Cardiac muscle cell (in vitro differentiated cells and primary cell): Measurements from ENCODE around the gene MEMO1. TPM values are rescaled to one million over a fixed set of nuclear protein-coding genes. Genes with fewer than 3 reads are reported as not detected.
A peak's percentile ranks its signal among the peaks of the same experiment; 100 is the strongest.
"Not testable (repeated sequence)": the region's sequence is repeated elsewhere in the genome, so short reads cannot be mapped to it uniquely, and the experiment has no call there.

Source experiments
- DNase-seq, 2 donors: peaks; one replicate each; pipeline versions ENCODE4 v3.0.0 to v3.0.0-alpha.2; 2010 to 2017; ENCODE audit warnings: low read depth in 1 of 2, low spot score in 1 of 2
- H3K27ac ChIP-seq: fragments of 200-600 bp; sonication (generic); 2 replicates; pipeline ENCODE4 v1.5.1; 2016
- H3K27me3 ChIP-seq: fragments of 200-600 bp; sonication (generic); 2 replicates; pipeline ENCODE4 v1.6.0; 2016; ENCODE audit warnings: control low read depth
- H3K36me3 ChIP-seq: fragments of 200-600 bp; sonication (generic); 2 replicates; pipeline ENCODE4 v1.5.1; 2016; ENCODE audit warnings: control low read depth
- H3K4me1 ChIP-seq: fragments of 200-600 bp; sonication (generic); 2 replicates; pipeline ENCODE4 v1.8.1; 2017; ENCODE audit warnings: low read depth, mild to moderate bottlenecking, mixed run types
- H3K4me3 ChIP-seq: fragments of 200-600 bp; sonication (generic); 2 replicates; pipeline ENCODE4 v1.5.1; 2016; ENCODE audit warnings: mild to moderate bottlenecking
- H3K9me3 ChIP-seq: fragments of 200-600 bp; sonication (generic); 2 replicates; pipeline ENCODE4 v1.5.1; 2017; ENCODE audit warnings: low read depth, mild to moderate bottlenecking, control low read depth
- polyA plus RNA-seq: library from polyadenylated mRNA; unstranded; fragments of >200 nt; fragmentation: Nextera tagmentation; extraction: Ambion mirVana; gene quantifications from 2 replicates; pipeline ENCODE4 v1.2.1, GENCODE V29; 2016
- total RNA-seq: library from RNA; depleted of rRNA; stranded (reverse); fragments of >200 nt; gene quantifications from 2 replicates; pipeline ENCODE4 v1.2.3, GENCODE V29; 2016
- TF ChIP-seq, protein P1 (sequence below): IDR thresholded peaks from 2 replicates; pipeline ENCODE4 v1.5.1; 2012; ENCODE audit warnings: low read depth, mild to moderate bottlenecking, low read length

The MEMO1 gene
- total and polyA plus RNA-seq, 2 experiments from 2014 or later = 28.3 to 34.8 TPM

DNA sequence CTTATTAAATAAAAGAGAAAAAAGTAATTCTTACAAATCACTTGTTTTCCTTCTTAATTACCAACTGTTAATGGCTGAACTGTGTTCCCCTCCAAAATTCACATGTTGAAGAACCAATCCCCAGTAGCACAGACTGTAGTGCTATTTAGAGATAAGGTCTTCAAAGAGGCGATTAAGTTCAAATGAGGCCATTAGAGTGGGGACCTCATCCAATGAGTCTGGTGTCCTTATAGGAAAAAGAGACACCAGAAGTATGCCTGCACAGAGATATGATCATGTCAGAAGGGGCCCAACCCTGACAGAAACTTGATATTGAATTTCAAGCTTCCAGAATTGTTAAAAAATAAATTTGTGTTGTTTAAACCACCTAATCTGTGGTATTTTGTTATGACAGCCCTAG lies 89.8 kb downstream of the MEMO1 start:
- Histone ChIP-seq H3K9me3 (no peaks in the 10 kb centered on the region), H3K4me1 (peaks cover 39% of the 10 kb centered on the region), H3K27ac (peak overlapping the region; percentile 32), H3K36me3 (peaks cover 7% of the 10 kb centered on the region), H3K27me3 (no peaks in the 10 kb centered on the region), H3K4me3 (no peak overlapping the region)
- TF ChIP-seq, protein P1, sequence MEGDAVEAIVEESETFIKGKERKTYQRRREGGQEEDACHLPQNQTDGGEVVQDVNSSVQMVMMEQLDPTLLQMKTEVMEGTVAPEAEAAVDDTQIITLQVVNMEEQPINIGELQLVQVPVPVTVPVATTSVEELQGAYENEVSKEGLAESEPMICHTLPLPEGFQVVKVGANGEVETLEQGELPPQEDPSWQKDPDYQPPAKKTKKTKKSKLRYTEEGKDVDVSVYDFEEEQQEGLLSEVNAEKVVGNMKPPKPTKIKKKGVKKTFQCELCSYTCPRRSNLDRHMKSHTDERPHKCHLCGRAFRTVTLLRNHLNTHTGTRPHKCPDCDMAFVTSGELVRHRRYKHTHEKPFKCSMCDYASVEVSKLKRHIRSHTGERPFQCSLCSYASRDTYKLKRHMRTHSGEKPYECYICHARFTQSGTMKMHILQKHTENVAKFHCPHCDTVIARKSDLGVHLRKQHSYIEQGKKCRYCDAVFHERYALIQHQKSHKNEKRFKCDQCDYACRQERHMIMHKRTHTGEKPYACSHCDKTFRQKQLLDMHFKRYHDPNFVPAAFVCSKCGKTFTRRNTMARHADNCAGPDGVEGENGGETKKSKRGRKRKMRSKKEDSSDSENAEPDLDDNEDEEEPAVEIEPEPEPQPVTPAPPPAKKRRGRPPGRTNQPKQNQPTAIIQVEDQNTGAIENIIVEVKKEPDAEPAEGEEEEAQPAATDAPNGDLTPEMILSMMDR = no peak
- DNase-seq = no peak

DNA sequence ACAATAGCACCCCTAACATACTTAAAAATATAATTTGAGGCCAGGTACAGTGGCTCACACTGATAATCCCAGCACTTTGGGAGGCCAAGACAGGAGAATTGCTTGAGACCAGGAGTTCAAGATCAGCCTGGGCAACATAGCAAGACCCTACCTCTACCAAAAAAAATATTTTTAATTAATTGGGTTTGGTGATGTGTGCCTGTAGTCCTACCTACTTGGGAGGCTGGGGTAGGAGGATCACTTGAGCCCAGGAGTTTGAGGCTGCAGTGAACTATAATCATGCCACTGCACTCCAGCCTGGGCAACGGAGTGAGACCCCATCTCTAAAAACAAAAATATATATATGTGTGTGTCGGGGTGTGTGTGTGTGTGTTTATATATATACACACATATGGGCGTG lies 91.3 kb downstream of the MEMO1 start:
- TF ChIP-seq, protein P1 = no peak
- Histone ChIP-seq H3K4me1 (peaks cover 39% of the 10 kb centered on the region), H3K27me3 (no peaks in the 10 kb centered on the region), H3K4me3 (no peak overlapping the region), H3K36me3 (peaks cover 7% of the 10 kb centered on the region), H3K27ac (no peak overlapping the region), H3K9me3 (no peaks in the 10 kb centered on the region)
- DNase-seq = no peak

- H3K27ac ChIP-seq = no peak overlapping the region
- no peak for DNase-seq
- H3K27me3 ChIP-seq = no peaks in the 10 kb centered on the region
- TF ChIP-seq, protein P1 = no peak
- H3K36me3 ChIP-seq = peaks cover 8% of the 10 kb centered on the region
- no peaks in the 10 kb centered on the region for H3K4me1 ChIP-seq
- no peak overlapping the region for H3K4me3 ChIP-seq
- no peaks in the 10 kb centered on the region for H3K9me3 ChIP-seq
Observed at GRCh38 chr2:31909661-31910060, 101.1 kb downstream of the MEMO1 start.

GRCh38 chr2:31907491-31907890 lies 103.3 kb downstream of the MEMO1 start:
- not testable (repeated sequence) for H3K27ac ChIP-seq, H3K4me3 ChIP-seq, H3K9me3 ChIP-seq, DNase-seq, H3K4me1 ChIP-seq, H3K27me3 ChIP-seq, H3K36me3 ChIP-seq

- Histone ChIP-seq H3K27me3 (no peaks in the 10 kb centered on the region), H3K4me1 (no peaks in the 10 kb centered on the region), H3K4me3 (no peak overlapping the region), H3K36me3 (peaks cover 13% of the 10 kb centered on the region), H3K27ac (no peak overlapping the region), H3K9me3 (no peaks in the 10 kb centered on the region)
- DNase-seq = no peak
- TF ChIP-seq, protein P1 = no peak
Observed at GRCh38 chr2:31903109-31903780, 107.6 kb downstream of the MEMO1 start.

DNA sequence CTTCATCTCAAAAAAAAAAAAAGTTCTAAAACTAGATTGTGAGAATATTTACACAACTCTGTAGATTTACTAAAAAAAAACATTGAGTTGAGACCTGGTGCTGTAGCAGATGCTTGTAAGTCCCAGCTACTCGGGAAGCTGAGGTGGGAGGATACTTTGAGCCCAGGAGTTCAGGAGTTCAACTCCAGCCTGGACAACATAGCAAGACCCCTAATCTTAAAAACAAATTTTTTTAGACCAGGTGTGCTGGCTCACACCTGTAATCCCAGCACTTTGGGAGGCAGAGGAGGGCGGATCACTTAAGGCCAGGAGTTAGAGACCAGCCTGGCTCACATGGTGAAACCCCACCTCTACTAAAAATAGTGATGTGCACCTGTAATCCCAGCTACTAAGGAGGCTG lies 108.9 kb downstream of the MEMO1 start:
- TF ChIP-seq, protein P1 = no peak
- Histone ChIP-seq H3K36me3 (peaks cover 13% of the 10 kb centered on the region), H3K4me3 (no peak overlapping the region), H3K9me3 (no peaks in the 10 kb centered on the region), H3K4me1 (no peaks in the 10 kb centered on the region), H3K27me3 (no peaks in the 10 kb centered on the region), H3K27ac (no peak overlapping the region)
- no peak for DNase-seq

DNA sequence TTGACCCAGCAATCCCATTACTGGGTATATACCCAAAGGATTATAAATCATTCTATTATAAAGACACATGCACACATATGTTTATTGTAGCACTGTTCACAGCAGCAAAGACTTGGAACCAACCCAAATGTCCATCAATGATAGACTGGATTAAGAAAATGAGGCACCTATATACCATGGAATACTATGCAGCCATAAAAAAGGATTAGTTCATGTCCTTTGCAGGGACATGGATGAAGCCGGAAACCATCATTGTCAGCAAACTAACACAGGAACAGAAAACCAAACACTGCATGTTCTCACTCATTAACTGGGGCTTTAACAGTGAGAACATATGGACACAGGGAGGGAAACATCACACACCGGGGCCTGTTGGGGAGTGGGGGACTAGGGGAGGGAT lies 110.7 kb downstream of the MEMO1 start:
- not testable (repeated sequence) for H3K4me1 ChIP-seq, H3K4me3 ChIP-seq, H3K9me3 ChIP-seq, H3K27ac ChIP-seq, H3K36me3 ChIP-seq, H3K27me3 ChIP-seq, DNase-seq

DNA sequence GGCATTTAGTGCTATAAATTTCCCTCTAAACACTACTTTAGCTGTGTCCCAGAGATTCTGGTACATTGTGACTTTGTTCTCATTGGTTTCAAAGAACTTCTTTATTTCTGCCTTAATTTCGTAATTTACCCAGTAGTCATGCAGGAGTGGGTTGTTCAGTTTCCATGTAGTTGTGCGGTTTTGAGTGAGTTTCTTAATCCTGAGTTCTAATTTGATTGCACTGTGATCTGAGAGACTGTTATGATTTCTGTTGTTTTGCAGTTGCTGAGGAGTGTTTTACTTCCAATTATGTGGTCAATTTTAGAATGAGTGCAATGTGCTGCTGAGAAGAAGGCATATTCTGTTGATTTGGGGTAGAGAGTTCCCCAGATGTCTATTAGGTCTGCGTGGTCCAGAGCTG lies 112.5 kb downstream of the MEMO1 start:
- DNase-seq, H3K9me3 ChIP-seq, H3K4me1 ChIP-seq, H3K27ac ChIP-seq, H3K27me3 ChIP-seq, H3K4me3 ChIP-seq, H3K36me3 ChIP-seq: not testable (repeated sequence)

GRCh38 chr2:31897340-31897739 lies 113.5 kb downstream of the MEMO1 start:
- H3K27ac ChIP-seq, H3K27me3 ChIP-seq, H3K4me1 ChIP-seq, H3K9me3 ChIP-seq, DNase-seq, H3K4me3 ChIP-seq, H3K36me3 ChIP-seq: not testable (repeated sequence)
